DMS53 (cell line): ENCODE results near the gene PPP6R2.

Experiments used
- DNase-seq: peaks from one replicate; lab custom pipeline; 2025; lab: John Stamatoyannopoulos, UW

Gene PPP6R2

DNA sequence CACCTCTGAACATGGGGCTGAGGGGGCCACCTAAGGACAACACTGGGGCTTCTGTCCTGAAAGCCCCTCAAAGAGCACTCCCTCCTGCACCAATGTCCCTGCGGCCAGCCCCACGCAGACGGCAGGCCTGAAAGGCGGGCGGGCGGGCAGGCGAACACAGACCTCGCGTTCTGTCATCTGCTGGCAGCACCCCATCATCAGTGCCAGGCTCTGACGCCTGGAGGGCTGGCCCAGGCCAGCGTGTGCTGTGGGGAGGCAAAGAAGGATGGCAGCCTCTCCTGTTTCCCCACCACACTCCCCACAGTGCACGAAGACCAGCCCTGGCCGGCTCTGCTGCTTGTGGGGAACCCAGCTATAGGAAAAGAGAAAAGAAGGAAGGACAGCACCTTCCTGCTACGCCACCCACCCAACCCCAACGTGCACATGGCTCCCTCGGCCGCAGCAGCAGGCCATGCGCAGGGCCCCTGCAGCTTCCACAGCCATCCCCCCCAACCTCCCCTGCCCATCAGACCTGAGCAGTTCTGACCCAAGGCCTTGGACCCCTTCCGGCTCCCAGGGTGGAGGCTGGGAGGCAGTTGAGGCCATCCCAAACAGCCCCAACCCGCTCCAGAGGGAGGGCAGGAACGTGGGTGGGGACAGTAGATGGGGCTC lies 128.2 kb downstream of the PPP6R2 start:
- no peak for DNase-seq

GRCh38 chr22:50471962-50472361 lies 128.8 kb downstream of the PPP6R2 start:
- DNase-seq: no peak

DNA sequence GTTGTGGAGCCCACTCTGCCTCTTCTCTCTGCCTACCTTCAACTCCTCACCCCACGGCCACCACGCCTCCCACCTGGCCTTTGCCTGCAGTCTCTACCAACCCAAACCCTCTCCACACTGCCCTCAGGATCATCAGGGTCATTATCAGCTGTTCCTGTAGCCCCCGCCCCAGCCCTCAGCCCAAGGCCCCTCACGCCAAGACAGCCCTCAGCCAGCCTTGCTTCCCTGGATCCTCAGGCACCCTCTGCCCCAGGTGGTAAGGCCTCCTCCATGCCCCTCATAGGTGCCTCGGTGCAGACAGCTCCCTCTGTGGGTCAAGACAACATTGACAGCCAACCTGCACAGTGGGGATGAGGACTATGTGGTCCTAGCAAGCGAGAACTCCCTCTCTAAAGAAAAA lies 130.0 kb downstream of the PPP6R2 start:
- peak; percentile 28 for DNase-seq

GRCh38 chr22:50473855-50474671 lies 130.9 kb downstream of the PPP6R2 start:
- DNase-seq: peak; percentile 59

DNA sequence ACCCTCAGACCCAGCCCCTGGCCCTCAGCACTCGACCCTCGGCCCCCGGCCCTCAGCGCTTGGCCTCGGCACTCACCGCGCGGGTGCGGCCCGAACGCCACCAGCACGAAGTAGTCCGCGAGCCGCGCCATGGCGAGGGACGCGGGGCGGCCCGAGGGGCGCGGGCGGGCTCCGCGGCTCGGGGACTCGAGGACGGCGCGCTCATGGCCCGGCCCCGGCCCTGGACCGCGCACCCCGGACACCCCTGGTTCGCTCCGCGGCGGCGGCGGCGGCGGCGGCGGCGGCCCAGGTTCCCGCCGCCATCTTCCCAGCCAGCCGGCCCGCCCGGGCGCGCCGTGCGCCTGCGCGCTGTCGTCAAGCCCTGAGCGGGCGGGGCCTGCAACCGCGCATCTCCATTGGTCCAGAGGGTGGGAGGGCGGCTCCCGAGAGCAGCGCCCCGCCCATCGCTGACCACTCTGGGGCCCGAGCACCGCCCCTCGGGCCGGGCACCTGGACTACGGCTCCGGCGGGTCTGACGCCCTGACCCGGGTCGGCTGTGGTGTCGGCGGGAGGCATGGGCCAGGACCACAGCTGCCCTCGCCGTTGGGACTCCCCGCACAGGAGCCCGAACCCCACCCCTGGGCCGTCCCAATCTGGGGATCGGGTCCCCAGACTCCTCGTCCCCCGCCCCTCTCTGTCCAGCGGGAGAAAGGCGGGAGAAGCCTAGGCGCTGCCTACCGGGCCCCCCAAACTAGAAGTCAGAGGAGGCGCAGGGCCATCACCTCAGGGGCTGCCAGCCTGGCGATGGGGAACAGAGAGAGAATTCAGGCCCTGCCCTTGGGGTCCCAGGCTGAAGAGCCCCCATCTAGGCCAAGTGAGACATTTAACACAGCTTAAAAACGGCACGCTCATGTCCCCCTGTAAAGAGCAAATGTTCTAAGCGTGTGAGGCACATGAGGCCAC lies 131.9 kb downstream of the PPP6R2 start, which contains the start of gene SBF1:
Gene SBF1 (minus strand): TSS at position 326 of the 942 bp plus-strand sequence. CDS start 195 bp downstream, at position 131.
- DNase-seq: peak; percentile 93

- DNase-seq: no peak
These were observed 132.5 kb downstream of the PPP6R2 start for GRCh38 chr22:50475652-50476002.

- no peak for DNase-seq
These were observed 133.7 kb downstream of the PPP6R2 start for GRCh38 chr22:50476868-50477267.

GRCh38 chr22:50477923-50478322 lies 134.8 kb downstream of the PPP6R2 start:
- no peak for DNase-seq

GRCh38 chr22:50479721-50480120 lies 136.6 kb downstream of the PPP6R2 start:
- no peak for DNase-seq

GRCh38 chr22:50481045-50481439 lies 137.9 kb downstream of the PPP6R2 start:
- no peak for DNase-seq

- peak; percentile 48 for DNase-seq
These were observed 138.4 kb downstream of the PPP6R2 start, which contains the start of gene ADM2 for GRCh38 chr22:50481440-50482106. Gene ADM2 (plus strand): TSS chr22:50481543. CDS start chr22:50481848, 305 bp downstream.

DNA sequence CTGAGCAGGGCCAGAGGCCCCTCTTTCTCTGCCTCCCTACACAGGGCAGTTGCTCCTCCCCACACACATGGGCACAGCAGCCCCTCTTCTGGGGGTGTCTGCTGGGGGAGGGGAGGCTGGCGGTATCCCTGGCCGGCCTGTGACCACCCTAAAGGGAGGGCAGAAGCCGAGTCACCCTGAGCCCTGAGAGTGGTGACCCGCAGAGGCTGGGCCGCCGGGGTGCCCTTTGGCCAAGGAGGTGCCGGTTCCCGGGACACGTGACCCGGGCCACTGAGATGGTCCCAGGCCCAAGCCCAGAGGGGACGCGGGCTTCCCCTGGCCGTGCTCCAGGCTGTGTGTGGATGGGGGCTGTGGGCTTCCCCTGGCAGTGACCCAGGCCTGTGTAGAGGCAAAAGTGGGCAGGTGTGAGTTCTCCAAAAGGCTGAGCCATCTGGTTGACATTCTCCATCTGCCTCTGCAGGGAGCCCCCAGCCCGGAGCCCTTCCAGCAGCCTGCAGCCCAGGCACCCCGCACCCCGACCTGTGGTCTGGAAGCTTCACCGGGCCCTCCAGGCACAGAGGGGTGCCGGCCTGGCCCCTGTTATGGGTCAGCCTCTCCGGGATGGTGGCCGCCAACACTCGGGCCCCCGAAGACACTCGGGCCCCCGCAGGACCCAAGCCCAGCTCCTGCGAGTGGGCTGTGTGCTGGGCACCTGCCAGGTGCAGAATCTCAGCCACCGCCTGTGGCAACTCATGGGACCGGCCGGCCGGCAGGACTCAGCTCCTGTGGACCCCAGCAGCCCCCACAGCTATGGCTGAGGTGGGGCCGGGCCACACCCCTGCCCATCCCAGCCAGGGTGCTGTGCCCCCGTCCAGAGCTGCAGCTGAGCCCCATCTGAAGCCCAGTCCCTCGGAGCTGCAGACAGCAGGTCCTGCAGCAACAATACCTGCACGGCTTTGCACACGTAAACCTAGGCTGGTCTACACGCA lies 139.3 kb downstream of the PPP6R2 start:
- no peak for DNase-seq

DNA sequence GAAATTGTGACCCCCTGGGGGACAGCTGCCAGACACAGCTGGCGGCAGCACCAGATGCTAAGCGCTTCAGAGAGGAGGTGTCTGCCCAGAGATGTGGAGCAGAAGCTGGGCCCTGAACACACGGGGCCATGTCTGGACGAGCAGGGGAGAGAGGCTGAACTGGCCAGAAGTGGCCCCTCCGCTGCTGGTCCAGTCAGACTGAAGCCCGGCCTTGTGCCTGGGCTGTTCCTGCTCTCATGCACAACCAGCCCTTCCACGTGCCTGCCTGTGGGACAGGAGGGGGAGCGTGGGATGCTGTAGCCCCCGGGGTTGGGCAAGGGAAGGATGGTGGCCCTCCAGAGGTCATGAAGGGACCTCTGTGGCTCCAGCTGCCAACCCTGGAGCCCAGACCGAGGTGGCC lies 140.0 kb downstream of the PPP6R2 start:
- no peak for DNase-seq

DNA sequence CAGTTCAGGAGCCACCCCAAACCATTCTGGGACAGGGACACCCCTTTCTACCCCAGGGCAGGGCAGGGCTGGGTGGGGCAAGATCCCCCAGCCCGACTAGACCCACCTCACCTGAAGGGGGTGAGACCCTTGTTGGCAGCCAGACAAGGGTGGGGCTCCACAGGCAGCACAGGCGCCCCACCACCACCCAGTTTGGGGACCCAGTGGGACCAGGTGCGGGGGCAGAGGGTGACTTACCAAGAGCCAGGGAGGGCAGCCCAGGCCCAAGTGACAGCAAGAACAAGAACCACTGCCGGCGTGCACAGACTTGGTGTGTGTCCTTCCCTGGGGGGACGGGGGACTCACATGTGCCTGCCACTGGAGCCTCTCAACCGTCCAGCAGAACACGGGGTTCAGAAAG lies 140.4 kb downstream of the PPP6R2 start:
- no peak for DNase-seq

DNA sequence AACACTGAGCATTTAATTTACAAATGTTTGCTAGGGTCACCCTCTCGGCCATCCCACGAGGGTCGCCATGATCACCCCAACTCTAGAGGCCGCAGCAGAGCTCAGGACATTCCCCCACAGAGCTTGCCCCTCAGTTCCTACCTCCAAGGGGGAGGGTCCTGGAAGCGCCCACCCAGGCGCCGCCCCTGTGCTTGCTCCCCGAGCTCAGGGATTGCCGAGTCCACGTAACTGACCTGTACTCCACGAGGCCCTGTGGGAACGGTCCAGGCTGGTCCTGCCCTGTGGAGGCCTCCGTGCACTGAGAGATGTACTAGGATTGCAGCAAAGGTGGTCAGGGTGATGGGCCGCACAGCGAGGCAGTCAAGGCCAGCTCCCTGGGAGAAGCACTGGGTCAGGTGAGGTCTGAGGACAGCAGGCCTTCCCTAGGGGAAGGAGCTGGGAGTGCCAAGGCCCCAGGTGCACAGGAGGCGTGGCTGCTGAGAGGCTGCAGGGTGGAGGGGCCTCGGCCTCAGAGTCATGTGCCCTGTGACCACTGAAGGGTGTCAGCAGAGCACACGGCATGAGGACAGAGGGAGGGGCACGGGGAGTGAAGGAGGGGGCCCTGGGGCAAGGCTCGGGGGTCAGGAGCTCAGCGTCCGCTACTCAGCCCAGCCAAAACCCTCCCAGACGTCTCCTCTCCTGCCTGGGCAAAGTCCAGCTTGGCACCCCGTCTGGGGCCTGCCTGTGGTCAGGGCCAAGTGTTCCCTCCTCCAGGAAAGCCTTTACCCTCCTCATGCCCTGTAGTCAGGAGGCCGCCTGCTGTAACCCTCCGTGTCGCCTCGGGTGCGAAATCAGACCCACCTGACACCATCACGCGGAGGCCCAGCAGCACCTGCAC lies 141.1 kb downstream of the PPP6R2 start:
- peak; percentile 35 for DNase-seq

- DNase-seq: peak; percentile 75
These were observed 142.3 kb downstream of the PPP6R2 start for GRCh38 chr22:50485221-50486131.

DNA sequence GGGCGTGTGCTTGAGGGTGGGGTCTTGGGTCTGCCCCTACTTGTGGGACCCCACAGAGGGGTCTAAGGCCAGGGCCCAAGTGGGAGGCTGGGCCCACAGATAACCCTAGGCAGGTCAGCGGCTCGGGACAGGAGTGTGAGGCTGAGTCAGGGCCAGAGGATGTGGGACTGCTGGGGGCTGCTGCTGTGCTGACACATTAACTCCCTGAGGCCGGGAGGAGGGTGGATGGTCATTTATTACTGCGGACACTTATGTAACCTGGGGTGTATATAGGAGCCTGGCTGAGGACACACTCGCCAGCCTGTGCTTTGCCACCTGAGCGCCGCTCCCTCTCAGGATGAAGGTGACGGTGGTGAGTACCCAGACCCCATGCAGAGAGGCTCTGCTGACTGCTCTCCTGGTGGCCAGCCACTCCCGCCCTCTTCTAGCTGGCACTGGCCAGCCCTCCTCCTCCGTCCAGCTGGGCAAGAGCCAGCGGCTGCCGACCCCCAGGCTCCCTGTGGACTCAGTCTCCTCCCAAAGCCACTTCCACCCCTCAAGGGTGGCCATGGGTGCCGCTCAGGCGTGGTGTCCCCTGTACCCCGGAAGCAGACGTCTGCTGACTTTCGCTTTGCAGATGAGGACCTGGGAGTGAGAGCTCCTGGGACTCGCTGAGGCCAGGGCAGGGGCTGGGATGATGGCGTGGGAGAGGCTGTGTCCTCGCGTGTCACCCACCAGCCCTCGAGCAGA lies 143.6 kb downstream of the PPP6R2 start, which contains the start of gene MIOX:
Gene MIOX (plus strand): TSS at position 299 of the 729 bp plus-strand sequence. CDS start 39 bp downstream, at position 338.
- DNase-seq: peak; percentile 43
